K562 (cell line): Measurements from ENCODE around the gene HIVEP3. TPM values are rescaled to one million over a fixed set of nuclear protein-coding genes. Genes with fewer than 3 reads are reported as not detected.

Experiments
- ATAC-seq: fragments of 200-7000 bp; cut with Tn5 transposase; 3 replicates; pipeline ENCODE4 v1.9.1; 2020; ENCODE audit warnings: moderate library complexity
- BruUV-seq: library from RNA; stranded (reverse); fragments of 400-500 nt; replicated peaks from 2 replicates; lab custom pipeline; 2021; lab: Mats Ljungman, UMichigan
- CTCF ChIA-PET: fragments of 300-600 bp; formaldehyde crosslinking; extraction: SDS; loops from one replicate; lab custom pipeline; 2021; ENCODE audit warnings: low intra/inter-chr PET ratio; lab: Yijun Ruan, JAX
- POLR2A ChIA-PET: fragments of 300-600, 350-650 bp; sonication (Branson Sonifier 250); formaldehyde crosslinking; extraction: SDS; loops from one replicate; lab custom pipeline; 2021; ENCODE audit warnings: antibody characterized with exemption, inconsistent platforms; lab: Yijun Ruan, JAX
- DNase-seq, 4 experiments: peaks; one replicate each; pipeline versions ENCODE4 v3.0.0 to v3.0.0-alpha.2; 2011 to 2018; ENCODE audit warnings: low spot score in 3 of 4, mixed read lengths in 3 of 4; ENCODE audit errors: extremely low read depth in 1 of 4
- FAIRE-seq: peaks from 2 replicates; lab custom pipeline; 2011; peaks lifted over from hg19 to GRCh38; lab: Jason Lieb, UNC
- H2AFZ ChIP-seq: 2 replicates; pipeline ENCODE4 v1.6.0; 2011; ENCODE audit warnings: low read depth, low read length, control low read depth, inconsistent platforms
- H3K27ac ChIP-seq: fragments of 200-600 bp; 3 replicates; pipeline ENCODE4 v1.8.0; 2011; ENCODE audit warnings: low read depth, mild to moderate bottlenecking, control low read depth, inconsistent platforms, low read length, moderate library complexity, mixed read lengths; ENCODE audit errors: extremely low read depth
- H3K27me3 ChIP-seq, 2 experiments: fragments of 300-600 bp in 1 of 2; 2 replicates in 1 of 2; 3 replicates in 1 of 2; pipeline versions ENCODE4 v1.6.0 to v1.8.0; 2011; ENCODE audit warnings: inconsistent platforms in 2 of 2, low read length in 2 of 2, mild to moderate bottlenecking in 1 of 2, mixed read lengths in 1 of 2, moderate library complexity in 1 of 2; ENCODE audit not compliant: control insufficient read depth in 2 of 2, insufficient read depth in 2 of 2
- H3K36me3 ChIP-seq: fragments of 300-600 bp; 3 replicates; pipeline ENCODE4 v1.8.0; 2011; ENCODE audit warnings: mild to moderate bottlenecking, low read length, inconsistent platforms; ENCODE audit not compliant: control insufficient read depth, insufficient read depth
- H3K4me1 ChIP-seq, 2 experiments: fragments of 200-600 bp in 1 of 2; replicated peaks in 1 of 2; 2 replicates in 1 of 2; 3 replicates in 1 of 2; pipeline versions ENCODE4 v1.5.1 to v1.8.0; 2011; ENCODE audit warnings: inconsistent platforms in 2 of 2, low read length in 2 of 2, mild to moderate bottlenecking in 1 of 2, mixed read lengths in 1 of 2, moderate library complexity in 1 of 2; ENCODE audit not compliant: control insufficient read depth in 2 of 2, insufficient read depth in 2 of 2
- H3K4me2 ChIP-seq: 2 replicates; pipeline ENCODE4 v1.6.1; 2011; ENCODE audit warnings: low read length, control low read depth, inconsistent platforms, mixed read lengths; ENCODE audit not compliant: insufficient read depth
- H3K4me3 ChIP-seq: fragments of 200-600 bp; sonication (generic), shearing (Covaris generic); 2 replicates; pipeline ENCODE4 v1.5.1; 2016; ENCODE audit warnings: control low read depth, inconsistent platforms
- H3K79me2 ChIP-seq: fragments of 200-600 bp; 3 replicates; pipeline ENCODE4 v1.8.0; 2011; ENCODE audit warnings: low read length, inconsistent platforms; ENCODE audit not compliant: control insufficient read depth, insufficient read depth
- H3K9ac ChIP-seq, 2 experiments: 2 replicates each; pipeline versions ENCODE4 v1.6.0 to v1.6.1; 2011; ENCODE audit warnings: low read depth in 2 of 2, low read length in 2 of 2, control low read depth in 1 of 2, inconsistent platforms in 1 of 2, mild to moderate bottlenecking in 1 of 2, mixed read lengths in 1 of 2; ENCODE audit not compliant: insufficient read depth in 1 of 2
- H3K9me1 ChIP-seq: one replicate; pipeline ENCODE4 v1.6.0; 2011; ENCODE audit warnings: inconsistent platforms, mild to moderate bottlenecking, low read length, moderate library complexity; ENCODE audit not compliant: control insufficient read depth, insufficient read depth
- H3K9me3 ChIP-seq: replicated peaks from 2 replicates; pipeline ENCODE4 v1.5.1; 2011; ENCODE audit warnings: low read depth, low read length, inconsistent platforms; ENCODE audit not compliant: control insufficient read depth, insufficient read depth
- H4K20me1 ChIP-seq: replicated peaks from 2 replicates; pipeline ENCODE4 v1.6.1; 2011; ENCODE audit warnings: low read length, inconsistent platforms, mixed read lengths; ENCODE audit not compliant: control insufficient read depth, insufficient read depth
- ATF3 ChIP-seq, 2 experiments: fragments of 450-650 bp in 1 of 2; sonication (generic) in 1 of 2; formaldehyde crosslinking in 1 of 2; IDR thresholded peaks in 1 of 2; conservative IDR thresholded peaks in 1 of 2; 2 replicates each; pipeline versions ENCODE4 v1.6.1 to v1.8.1; 2016 to 2023; ENCODE audit warnings: mild to moderate bottlenecking in 2 of 2, moderate library complexity in 2 of 2, inconsistent platforms in 1 of 2, missing genetic modification reagents in 1 of 2
- CTBP1 ChIP-seq: fragments of 450-650 bp; IDR thresholded peaks from 2 replicates; pipeline ENCODE4 v1.6.1; 2016; ENCODE audit warnings: borderline replicate concordance
- FOXK2 ChIP-seq, 2 experiments: fragments of 450-650 bp; IDR thresholded peaks in 1 of 2; conservative IDR thresholded peaks in 1 of 2; 2 replicates each; pipeline ENCODE4 v1.6.1; 2016; ENCODE audit warnings: low read depth in 2 of 2, mild to moderate bottlenecking in 1 of 2
- THRA ChIP-seq: fragments of 450-650 bp; IDR thresholded peaks from 2 replicates; pipeline ENCODE4 v1.6.1; 2017; ENCODE audit warnings: mild to moderate bottlenecking, moderate library complexity
- ZNF280A ChIP-seq: fragments of 450-650 bp; IDR thresholded peaks from 2 replicates; pipeline ENCODE4 v1.6.1; 2018; ENCODE audit warnings: mild to moderate bottlenecking, low read depth; ENCODE audit not compliant: partially characterized antibody
- ZNF589 ChIP-seq: fragments of 200-800 bp; sonication (Bioruptor generic); IDR thresholded peaks from 2 replicates; pipeline ENCODE4 v1.6.1; 2016; ENCODE audit warnings: low read depth, missing genetic modification characterization, missing compliant biosample characterization
- WGBS: fragments of 100-300 bp; shearing (Covaris generic); methylation state at CpG from one replicate; pipeline ENCODE4 v1.1.6; 2016; ENCODE audit warnings: low coverage, mixed read lengths; ENCODE audit not compliant: insufficient coverage; ENCODE audit errors: missing lambda C conversion rate; 5-methylcytosine and 5-hydroxymethylcytosine counted together
- in situ Hi-C: fragments of 300-500 bp; cut with MboI; formaldehyde crosslinking; loops from 4 replicates; pipeline ENCODE4 v1.15.0; 2018; ENCODE audit warnings: inconsistent platforms, mixed read lengths
- intact Hi-C: fragments of 100-400 bp; cut with micrococcal nuclease; formaldehyde crosslinking; loops from 2 replicates; pipeline ENCODE4 v1.14.2; 2022
- polyA plus RNA-seq, 8 experiments: library from polyadenylated mRNA; depleted of rRNA in 4 of 8; stranded (reverse) in 5 of 8; unstranded in 3 of 8; fragments of >200 nt; fragmentation: Nextera tagmentation in 2 of 8; fragmentation: Illumina TruSeq in 1 of 8; extraction: Ambion mirVana in 2 of 8; extraction: Trizol in 1 of 8; gene quantifications; 2 replicates each; pipeline versions ENCODE4 v1.2.1 to v1.2.3, GENCODE V29; 2011 to 2014; ENCODE audit warnings: inconsistent platforms in 1 of 8, missing spikeins in 1 of 8
- total RNA-seq, 7 experiments: library from RNA; depleted of rRNA in 6 of 7; stranded (reverse); fragments of >200 nt in 6 of 7; fragmentation: Illumina TruSeq in 2 of 7; extraction: Trizol in 2 of 7; gene quantifications; 2 replicates each; pipeline versions ENCODE4 v1.2.1 to v1.2.3, GENCODE V29; 2011 to 2021; ENCODE audit warnings: low replicate concordance in 1 of 7

Gene HIVEP3
- total and polyA plus RNA-seq, 9 of the 15 experiments (the other 6 are each of a cell fraction or from before 2014, with no cell fraction given) = 0.09 to 0.58 (median 0.34) TPM; not detected in 1

GRCh38 chr1:41538741-41539417 lies 379.8 kb downstream of the HIVEP3 start:
- ATAC-seq (no peak), DNase-seq (no peak), FAIRE-seq (no peak)
- intact Hi-C loops (no loop called here), in situ Hi-C loops (no loop called here)
- H3K9me1 ChIP-seq = peaks cover 4% of the 10 kb centered on the region
- H3K4me1 ChIP-seq = peaks cover 3 to 10% of the 10 kb centered on the region in 2 experiments; a peak in 3 of 5 replicates
- H2AFZ ChIP-seq = no peak overlapping the region
- H3K27me3 ChIP-seq = peaks cover 23 to 66% of the 10 kb centered on the region in 2 experiments
- POLR2A ChIA-PET = interaction anchor here (0.8 to 1.0 kb wide), 2 partner anchors 22 to 229 kb away, joined by 3 to 6 read pairs; no protein-coding TSS in a partner anchor
- CTCF ChIA-PET = no interaction called here
- no peak overlapping the region for H3K4me3 ChIP-seq
- H4K20me1 ChIP-seq = no peaks in the 10 kb centered on the region; the same call in 1 of the 2 replicates
- no peak for TF ChIP-seq ATF3 (IDR thresholded peaks at IDR 0.05)
- no peak for TF ChIP-seq ATF3 (CRISPR knock-in tag; conservative IDR thresholded peaks at IDR 0.05)
- no peak for TF ChIP-seq ZNF280A
- TF ChIP-seq CTBP1 = no peak
- no peak for TF ChIP-seq FOXK2 (conservative IDR thresholded peaks at IDR 0.05 in 1 of 2, IDR thresholded peaks at IDR 0.05 in 1 of 2; ENCODE audit: low read depth in 2 of 2)
- no peak for TF ChIP-seq THRA
- TF ChIP-seq ZNF589 (CRISPR knock-in tag) = no peak
- WGBS = 3% methylated on average over 9 of the region's 9 CpGs
- H3K27ac ChIP-seq = no peak overlapping the region
- no peaks in the 10 kb centered on the region for H3K79me2 ChIP-seq
- no peak overlapping the region for H3K9ac ChIP-seq
- BruUV-seq = no TSS peak
- no peak overlapping the region for H3K4me2 ChIP-seq
- no peaks in the 10 kb centered on the region for H3K9me3 ChIP-seq
- no peaks in the 10 kb centered on the region for H3K36me3 ChIP-seq
